Measurements from ENCODE around the gene CEMIP.

GRCh38 chr15:80789296-80789695 lies 10.1 kb downstream of the CEMIP start:
- TF ChIP-seq BRCA1 (IDR thresholded peaks at IDR 0.05; ENCODE audit: low read depth, low read length) (no peak), POLR2AphosphoS5 (IDR thresholded peaks at IDR 0.05; ENCODE audit: low read depth, low read length) (no peak), CTCF (IDR thresholded peaks at IDR 0.05; ENCODE audit: control extremely low read depth in 1 of 3, insufficient read depth in 1 of 3, low read depth in 1 of 3, low read length in 3 of 3) (no peak), PHF8 (conservative IDR thresholded peaks at IDR 0.05; ENCODE audit: low read depth, low read length) (no peak)
